HEK293T (cell line): ENCODE measurements around the gene PPM1H.

ENCODE experiments used
- BHLHE40 ChIP-seq: fragments of 450-650 bp; IDR thresholded peaks from 2 replicates; pipeline ENCODE4 v1.6.1; 2016; ENCODE audit warnings: mild to moderate bottlenecking, moderate library complexity, borderline replicate concordance
- ELF4 ChIP-seq: fragments of 450-650 bp; IDR thresholded peaks from 2 replicates; pipeline ENCODE4 v1.6.1; 2017; ENCODE audit warnings: antibody characterized with exemption
- FOXM1 ChIP-seq: fragments of 450-650 bp; IDR thresholded peaks from 2 replicates; pipeline ENCODE4 v1.6.1; 2017; ENCODE audit warnings: mild to moderate bottlenecking, borderline replicate concordance
- HDGF ChIP-seq: fragments of 450-650 bp; IDR thresholded peaks from 2 replicates; pipeline ENCODE4 v1.6.1; 2017; ENCODE audit warnings: antibody characterized with exemption, borderline replicate concordance
- LEF1 ChIP-seq: fragments of 450-650 bp; IDR thresholded peaks from 2 replicates; pipeline ENCODE4 v1.6.1; 2017; ENCODE audit warnings: mild to moderate bottlenecking, borderline replicate concordance
- NFRKB ChIP-seq: fragments of 450-650 bp; IDR thresholded peaks from 2 replicates; pipeline ENCODE4 v1.6.1; 2016; ENCODE audit warnings: mild to moderate bottlenecking, moderate library complexity
- SP1 ChIP-seq: fragments of 450-650 bp; IDR thresholded peaks from 2 replicates; pipeline ENCODE4 v1.6.1; 2017
- SUZ12 ChIP-seq: fragments of 450-650 bp; IDR thresholded peaks from 2 replicates; pipeline ENCODE4 v1.6.1; 2016; ENCODE audit warnings: mild to moderate bottlenecking
- TARDBP ChIP-seq: fragments of 450-650 bp; IDR thresholded peaks from 2 replicates; pipeline ENCODE4 v1.6.1; 2016
- ZNF384 ChIP-seq: fragments of 450-650 bp; IDR thresholded peaks from 2 replicates; pipeline ENCODE4 v1.6.1; 2016
- TF ChIP-seq, protein P1 (sequence below): fragments of 450-650 bp; IDR thresholded peaks from 2 replicates; pipeline ENCODE4 v1.6.1; 2016

DNA sequence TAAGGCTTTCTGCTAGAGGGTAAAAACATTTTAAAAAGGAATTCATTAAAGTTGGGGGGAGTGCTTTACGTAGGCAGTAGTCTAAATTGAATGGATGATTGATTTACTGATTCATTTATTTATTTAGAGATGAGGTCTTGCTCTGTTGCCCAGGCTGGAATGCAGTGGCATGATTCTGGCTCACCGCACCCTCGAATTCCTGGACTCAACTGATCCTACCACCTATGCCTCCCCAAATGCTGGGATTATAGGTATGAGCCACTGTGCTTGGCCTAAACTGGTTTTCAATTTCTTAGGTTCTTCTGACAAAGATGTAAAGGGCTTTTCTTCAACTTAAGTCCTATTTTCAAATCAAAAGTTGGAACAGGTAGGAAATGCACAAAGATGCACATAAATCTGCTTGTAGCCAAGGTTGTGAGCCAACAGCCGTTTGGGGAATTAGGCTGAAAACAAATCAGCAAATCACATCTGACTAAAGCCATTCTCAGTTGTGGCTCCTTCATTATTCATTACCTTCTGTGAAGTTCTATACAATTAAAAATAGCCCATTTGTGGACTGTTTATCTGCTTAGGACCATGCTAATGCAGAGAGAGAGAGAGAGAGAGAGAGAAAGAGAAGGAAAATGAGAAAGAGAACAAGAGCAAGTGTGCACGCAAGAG, 218.0 kb downstream of the PPM1H start:
- TF ChIP-seq TARDBP, result no peak
- no peak for TF ChIP-seq ELF4
- no peak for TF ChIP-seq SP1
- no peak for TF ChIP-seq SUZ12
- TF ChIP-seq, protein P1, sequence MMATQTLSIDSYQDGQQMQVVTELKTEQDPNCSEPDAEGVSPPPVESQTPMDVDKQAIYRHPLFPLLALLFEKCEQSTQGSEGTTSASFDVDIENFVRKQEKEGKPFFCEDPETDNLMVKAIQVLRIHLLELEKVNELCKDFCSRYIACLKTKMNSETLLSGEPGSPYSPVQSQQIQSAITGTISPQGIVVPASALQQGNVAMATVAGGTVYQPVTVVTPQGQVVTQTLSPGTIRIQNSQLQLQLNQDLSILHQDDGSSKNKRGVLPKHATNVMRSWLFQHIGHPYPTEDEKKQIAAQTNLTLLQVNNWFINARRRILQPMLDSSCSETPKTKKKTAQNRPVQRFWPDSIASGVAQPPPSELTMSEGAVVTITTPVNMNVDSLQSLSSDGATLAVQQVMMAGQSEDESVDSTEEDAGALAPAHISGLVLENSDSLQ, result no peak
- no peak for TF ChIP-seq LEF1
- no peak for TF ChIP-seq ZNF384
- no peak for TF ChIP-seq NFRKB
- TF ChIP-seq HDGF, result no peak
- no peak for TF ChIP-seq BHLHE40
- TF ChIP-seq FOXM1, result no peak
